LHCN-M2 (cell line): ENCODE results near the gene NRDC. TPM values are rescaled to one million over a fixed set of nuclear protein-coding genes. Genes with fewer than 3 reads are reported as not detected.

Source experiments
- DNase-seq: peaks from one replicate; pipeline ENCODE4 v3.0.0-alpha.2; 2012; ENCODE audit warnings: low read depth
- total RNA-seq: library from RNA; depleted of rRNA; stranded (reverse); fragments of >200 nt; gene quantifications from 2 replicates; pipeline ENCODE4 v1.2.3, GENCODE V29; 2014

The NRDC gene
- total RNA-seq, 1 experiment from 2014 or later: 59.6 TPM

GRCh38 chr1:51780927-51781326, 97.6 kb downstream of the NRDC start:
- DNase-seq: no peak

DNA sequence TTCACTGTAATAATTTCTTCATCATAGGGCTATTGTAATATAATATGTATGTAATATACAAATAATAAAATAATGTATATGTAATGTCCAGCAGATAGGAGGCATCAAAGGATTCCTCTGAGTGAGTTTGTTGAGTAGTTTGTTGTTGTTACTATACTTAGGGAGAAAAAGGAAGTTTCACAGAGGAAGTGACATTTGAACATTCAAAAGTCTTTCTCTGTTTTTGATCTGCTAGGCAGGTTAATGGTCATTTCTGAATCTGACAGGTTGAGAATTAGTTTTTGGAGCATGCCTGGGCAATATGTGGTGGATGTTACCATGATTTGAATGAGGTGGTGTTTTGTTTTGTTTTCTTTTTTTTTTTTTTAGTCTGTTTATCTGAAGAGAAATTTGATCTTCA, 102.1 kb downstream of the NRDC start:
- DNase-seq: no peak

GRCh38 chr1:51768971-51769588, 109.4 kb downstream of the NRDC start:
- peak; percentile 52 for DNase-seq

- no peak for DNase-seq
These were observed 117.2 kb downstream of the NRDC start for GRCh38 chr1:51761351-51761750.

DNA sequence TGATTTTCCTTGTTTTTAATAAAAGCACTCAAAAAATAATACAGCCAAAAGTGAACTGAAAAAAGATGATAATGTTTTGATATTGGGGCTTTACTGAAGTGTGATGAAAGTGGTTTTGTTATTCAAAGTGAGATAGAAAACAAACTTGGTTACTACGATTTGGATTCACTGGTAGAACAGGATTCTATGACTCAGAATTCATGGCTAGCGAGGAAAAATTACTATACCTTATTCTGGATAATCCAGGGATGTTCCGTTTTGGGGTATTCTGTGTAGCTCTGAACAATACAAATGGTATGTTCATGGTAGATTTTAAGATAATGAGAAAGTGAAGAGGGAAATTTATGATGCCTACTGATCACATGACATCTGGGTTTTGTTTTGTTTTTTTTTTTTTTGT, 117.7 kb downstream of the NRDC start:
- peak; percentile 2 for DNase-seq

DNA sequence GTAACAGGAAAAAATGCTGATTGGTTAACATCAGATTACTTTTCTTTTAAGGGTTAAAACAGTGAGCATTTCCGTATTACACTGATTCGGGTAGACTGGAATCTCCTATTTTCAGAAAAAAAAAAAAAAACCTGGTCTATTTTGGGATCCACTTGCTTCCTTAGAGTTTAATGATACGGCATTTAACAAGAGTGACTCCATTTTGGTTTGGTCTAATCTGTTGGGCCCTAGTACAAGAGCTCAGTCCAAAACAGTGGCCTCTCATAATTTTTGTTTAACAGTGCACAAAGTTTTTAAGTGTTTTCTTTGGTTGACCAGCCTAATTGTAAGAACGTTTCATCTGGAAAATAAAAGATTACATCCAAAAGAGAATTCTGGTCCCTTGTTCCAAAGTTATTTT, 120.2 kb downstream of the NRDC start:
- no peak for DNase-seq

DNA sequence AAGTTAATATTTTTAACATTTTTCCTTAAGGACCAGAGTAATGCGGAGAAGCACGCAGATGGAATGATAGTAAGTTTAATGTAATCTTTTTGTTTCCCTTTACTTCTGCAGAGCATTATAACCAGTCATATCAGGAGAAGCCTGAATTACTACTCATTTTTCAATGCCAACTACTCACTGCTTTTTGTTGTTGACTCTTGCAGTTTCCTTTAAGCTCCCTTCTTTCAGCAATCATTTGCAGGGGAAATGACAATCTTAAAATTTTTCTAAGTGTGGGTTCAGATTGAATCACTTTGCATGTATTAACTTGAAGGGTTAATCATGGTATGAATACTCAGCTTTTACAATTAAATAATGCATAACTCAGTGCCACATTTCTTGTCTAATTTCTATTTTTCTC, 122.2 kb downstream of the NRDC start:
- no peak for DNase-seq

GRCh38 chr1:51755437-51755836, 123.1 kb downstream of the NRDC start:
- no peak for DNase-seq

DNA sequence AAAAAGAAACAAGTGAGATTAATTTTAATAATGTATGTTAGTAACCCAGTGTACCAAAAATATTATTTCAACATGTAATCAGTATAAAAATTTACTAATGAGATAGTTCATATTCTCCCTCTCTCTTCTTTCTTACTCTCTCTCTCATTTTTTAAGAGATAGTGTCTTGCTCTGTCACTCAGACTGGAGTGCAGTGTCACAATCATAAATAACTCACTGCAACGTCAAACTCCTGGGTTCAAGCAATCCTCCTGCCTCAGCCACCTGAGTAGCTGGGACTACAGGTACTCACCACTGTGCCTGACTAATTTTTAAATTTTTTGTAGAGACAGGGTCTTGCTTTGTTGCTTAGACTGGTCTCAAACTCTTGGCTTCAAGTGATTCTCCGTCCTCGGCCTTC, 123.9 kb downstream of the NRDC start:
- DNase-seq: no peak

- no peak for DNase-seq
These were observed 124.6 kb downstream of the NRDC start for GRCh38 chr1:51753969-51754368.

GRCh38 chr1:51752073-51752948, 126.2 kb downstream of the NRDC start:
- no peak for DNase-seq

GRCh38 chr1:51750729-51751128, 127.8 kb downstream of the NRDC start:
- peak; percentile 50 for DNase-seq

- DNase-seq: peak; percentile 65
These were observed 128.3 kb downstream of the NRDC start for GRCh38 chr1:51750218-51750617.

GRCh38 chr1:51749151-51749550, 129.4 kb downstream of the NRDC start:
- DNase-seq: no peak

- DNase-seq: no peak
These were observed 133.3 kb downstream of the NRDC start for GRCh38 chr1:51745304-51745570.

GRCh38 chr1:51744506-51745303, 133.8 kb downstream of the NRDC start:
- DNase-seq: no peak

DNA sequence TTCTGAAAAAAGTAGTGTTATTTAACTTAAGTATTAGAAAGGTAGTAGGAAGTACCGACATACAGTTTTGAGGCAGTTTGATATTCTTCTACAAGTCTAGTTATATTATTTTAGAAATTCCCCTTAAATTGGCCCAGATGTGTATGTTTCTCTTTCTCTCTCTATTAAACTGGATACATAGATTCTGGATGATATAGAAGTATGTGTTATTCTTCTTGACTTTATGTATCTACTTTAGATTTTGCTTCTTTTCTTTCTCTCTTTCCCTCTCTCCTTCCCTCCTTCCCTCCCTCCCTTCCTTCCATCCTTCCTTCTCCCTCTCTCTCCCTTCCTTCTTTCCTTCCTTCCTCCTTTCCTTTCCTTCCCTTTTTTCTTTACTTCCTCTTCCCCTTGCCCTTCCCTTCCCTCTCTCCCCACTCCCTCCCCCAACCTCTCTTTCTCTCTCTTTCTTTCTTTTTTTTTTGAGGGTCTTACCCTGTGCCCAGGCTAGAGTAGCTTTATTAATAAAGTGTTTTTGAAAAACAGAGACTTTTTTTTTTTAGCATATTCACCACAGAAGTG, 137.3 kb downstream of the NRDC start:
- no peak for DNase-seq

DNA sequence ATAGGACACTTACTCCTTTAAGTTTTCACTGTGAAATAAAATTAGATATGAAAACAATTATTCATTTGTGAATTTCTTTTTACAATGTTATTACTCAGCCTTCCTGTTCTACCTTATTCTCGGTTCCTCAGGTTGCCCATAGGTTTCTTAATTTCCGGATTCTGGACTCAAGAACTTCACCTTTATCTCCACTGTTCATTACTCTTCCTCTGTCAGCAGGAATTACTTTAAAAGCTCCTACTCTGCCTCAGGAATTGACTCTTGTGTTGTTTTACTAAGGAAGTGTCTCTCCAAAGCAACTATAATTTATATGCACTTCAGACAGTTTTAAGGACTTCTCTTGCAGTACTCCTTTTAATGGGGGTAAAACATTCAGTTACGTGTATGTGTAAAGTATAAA, 137.9 kb downstream of the NRDC start:
- no peak for DNase-seq
